Upper lobe of left lung (tissue), 4 donors: ENCODE measurements around the gene TENM4.

ENCODE experiments used
- CTCF ChIP-seq, 6 experiments: fragments of 450-650 bp in 4 of 6; fragments of 200-600 bp in 2 of 6; sonication (generic) in 2 of 6; IDR thresholded peaks; one replicate each; pipeline ENCODE4 v1.5.1; 2016 to 2019; ENCODE audit warnings: antibody characterized with exemption in 6 of 6
- POLR2A ChIP-seq, 4 donors: fragments of 450-650 bp; IDR thresholded peaks; one replicate each; pipeline ENCODE4 v1.5.1; 2016 to 2017; ENCODE audit warnings: antibody characterized with exemption in 4 of 4, mild to moderate bottlenecking in 2 of 4

GRCh38 chr11:78641541-78641940, 799.3 kb downstream of the TENM4 start:
- TF ChIP-seq POLR2A (IDR thresholded peaks at IDR 0.05) (no peak), CTCF (IDR thresholded peaks at IDR 0.05) (no peak)
